HAP-1 (cell line): ENCODE measurements around the gene PEX26.
"Not testable (repeated sequence)": the region's sequence is repeated elsewhere in the genome, so short reads cannot be mapped to it uniquely, and the experiment has no call there.

Source experiments
- DNase-seq, 2 experiments: peaks; one replicate each; pipeline ENCODE4 v3.0.0-alpha.2; 2016 to 2020; ENCODE audit warnings: low spot score in 2 of 2
- H3K27me3 ChIP-seq: fragments of 250-450 bp; sonication (Bioruptor Pico); 2 replicates; pipeline ENCODE4 v1.5.1; 2020; ENCODE audit warnings: low read depth, mild to moderate bottlenecking, moderate library complexity
- H3K36me3 ChIP-seq: fragments of 250-450 bp; sonication (Bioruptor Pico); replicated peaks from 2 replicates; pipeline ENCODE4 v1.5.1; 2020; ENCODE audit warnings: mild to moderate bottlenecking
- H3K4me1 ChIP-seq: fragments of 250-450 bp; sonication (Bioruptor Pico); 2 replicates; pipeline ENCODE4 v1.5.1; 2020; ENCODE audit warnings: mild to moderate bottlenecking
- H3K4me3 ChIP-seq: fragments of 250-450 bp; sonication (Bioruptor Pico); 2 replicates; pipeline ENCODE4 v1.5.1; 2020; ENCODE audit warnings: mild to moderate bottlenecking, moderate library complexity
- H3K9me3 ChIP-seq: fragments of 250-450 bp; sonication (Bioruptor Pico); 2 replicates; pipeline ENCODE4 v1.5.1; 2020; ENCODE audit warnings: mild to moderate bottlenecking, moderate library complexity
- in situ Hi-C: fragments of 300-500 bp; cut with MboI; formaldehyde crosslinking; loops from 3 replicates; pipeline ENCODE4 v1.14.3; 2020; ENCODE audit warnings: low sequenced_read_pairs, inconsistent platforms, mixed read lengths

The PEX26 gene

GRCh38 chr22:18104566-18104965, 26.8 kb downstream of the PEX26 start:
- H3K27me3 ChIP-seq = no peaks in the 10 kb centered on the region
- DNase-seq = no peak
- H3K9me3 ChIP-seq = no peaks in the 10 kb centered on the region
- H3K4me3 ChIP-seq = no peak overlapping the region
- H3K4me1 ChIP-seq = no peaks in the 10 kb centered on the region
- in situ Hi-C loops = no loop called here
- no peaks in the 10 kb centered on the region for H3K36me3 ChIP-seq

DNA sequence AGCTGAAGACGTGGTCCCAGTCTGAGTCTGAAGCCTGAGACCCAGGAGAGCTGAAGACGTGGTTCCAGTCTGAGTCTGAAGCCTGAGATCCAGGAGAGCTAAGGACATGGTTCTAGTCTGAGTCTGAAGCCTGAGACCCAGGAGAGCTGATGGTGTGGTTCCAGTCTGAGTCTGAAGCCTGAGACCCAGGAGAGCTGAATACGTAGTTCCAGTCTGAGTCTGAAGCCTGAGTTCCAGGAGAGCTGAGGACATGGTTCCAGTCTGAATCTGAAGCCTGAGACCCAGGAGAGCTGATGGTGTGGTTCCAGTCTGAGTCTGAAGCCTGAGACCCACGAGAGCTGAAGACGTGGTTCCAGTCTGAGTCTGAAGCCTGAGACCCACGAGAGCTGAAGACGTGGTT, 28.2 kb downstream of the PEX26 start:
- in situ Hi-C loops = not testable (repeated sequence)

DNA sequence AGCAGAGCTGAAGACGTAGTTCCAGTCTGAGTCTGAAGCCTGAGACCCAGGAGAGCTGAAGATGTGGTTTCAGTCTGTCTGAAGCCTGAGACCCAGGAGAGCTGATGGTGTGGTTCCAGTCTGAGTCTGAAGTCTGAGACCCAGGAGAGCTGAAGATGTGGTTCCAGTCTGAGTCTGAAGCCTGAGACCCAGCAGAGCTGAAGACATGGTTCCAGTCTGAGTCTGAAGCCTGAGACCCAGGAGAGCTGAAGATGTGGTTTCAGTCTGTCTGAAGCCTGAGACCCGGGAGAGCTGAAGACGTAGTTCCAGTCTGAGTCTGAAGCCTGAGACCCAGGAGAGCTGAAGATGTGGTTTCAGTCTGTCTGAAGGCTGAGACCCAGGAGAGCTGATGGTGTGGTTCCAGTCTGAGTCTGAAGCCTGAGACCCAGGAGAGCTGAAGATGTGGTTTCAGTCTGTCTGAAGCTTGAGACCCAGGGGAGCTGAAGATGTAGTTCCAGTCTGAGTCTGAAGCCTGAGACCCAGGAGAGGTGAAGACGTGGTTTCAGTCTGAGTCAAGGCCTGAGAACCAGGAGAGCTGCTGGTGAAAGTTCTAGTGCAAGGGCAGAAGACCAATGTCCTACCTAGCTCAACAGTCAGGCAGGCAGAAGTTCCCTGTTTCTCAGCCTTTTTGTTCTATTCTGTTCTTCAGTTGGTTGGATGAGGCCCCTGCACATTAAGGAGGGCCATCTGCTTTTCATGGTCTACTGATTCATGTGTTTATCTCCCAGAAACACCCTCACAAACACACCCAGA, 29.0 kb downstream of the PEX26 start:
- H3K9me3 ChIP-seq, H3K27me3 ChIP-seq, H3K4me3 ChIP-seq, H3K36me3 ChIP-seq, in situ Hi-C loops, H3K4me1 ChIP-seq, DNase-seq: not testable (repeated sequence)

More for the DNA sequence above, 28.2 kb downstream of the PEX26 start:
- not testable (repeated sequence) for H3K9me3 ChIP-seq, H3K4me1 ChIP-seq, H3K4me3 ChIP-seq, H3K27me3 ChIP-seq, DNase-seq, H3K36me3 ChIP-seq

GRCh38 chr22:18108187-18108586, 30.4 kb downstream of the PEX26 start:
- in situ Hi-C loops = no loop called here
- no peaks in the 10 kb centered on the region for H3K9me3 ChIP-seq
- no peaks in the 10 kb centered on the region for H3K4me1 ChIP-seq
- no peaks in the 10 kb centered on the region for H3K27me3 ChIP-seq
- no peaks in the 10 kb centered on the region for H3K36me3 ChIP-seq
- no peak for DNase-seq
- H3K4me3 ChIP-seq = no peak overlapping the region

DNA sequence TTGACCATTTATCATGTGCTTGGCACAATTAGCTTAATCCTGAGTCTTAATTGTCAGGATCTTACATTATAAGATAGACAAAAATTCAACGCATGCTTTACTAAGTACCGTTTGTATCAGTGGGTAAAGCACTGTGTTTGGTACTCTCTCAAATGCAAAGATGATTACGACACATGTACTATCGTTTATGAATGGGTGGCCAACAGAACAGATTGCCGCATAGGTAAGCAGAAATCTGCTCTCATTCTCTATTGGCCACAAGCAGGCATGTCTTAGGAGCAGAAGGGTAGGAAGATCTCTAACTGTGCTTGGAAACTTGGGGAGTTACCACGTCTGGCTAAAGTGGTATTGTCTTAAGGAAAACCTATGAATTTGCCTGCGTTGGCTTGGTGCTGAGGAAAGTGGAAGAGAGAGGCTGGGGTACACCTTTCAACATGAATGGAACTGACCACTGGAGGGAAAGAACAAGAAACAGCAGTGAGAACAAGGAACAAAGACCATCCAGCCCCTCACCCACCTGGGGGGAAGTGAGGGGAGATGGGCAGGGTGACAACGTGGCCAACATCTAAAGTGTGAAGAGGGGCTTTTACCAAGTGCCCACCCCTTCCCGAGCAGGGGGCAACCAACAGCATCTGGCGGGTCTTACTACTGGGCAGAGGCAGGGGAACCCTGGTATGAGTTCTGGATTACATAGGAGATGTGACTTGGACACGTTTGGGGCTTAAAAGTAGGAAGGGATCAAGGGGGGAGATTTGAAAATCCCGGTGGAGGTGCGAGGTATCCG, 31.8 kb downstream of the PEX26 start:
- H3K4me1 ChIP-seq = no peaks in the 10 kb centered on the region
- no peaks in the 10 kb centered on the region for H3K9me3 ChIP-seq
- in situ Hi-C loops = no loop called here
- H3K4me3 ChIP-seq = no peak overlapping the region
- no peaks in the 10 kb centered on the region for H3K36me3 ChIP-seq
- no peak for DNase-seq
- H3K27me3 ChIP-seq = no peaks in the 10 kb centered on the region

- peak in 1 of 2 experiments; percentile 48 for DNase-seq
- H3K27me3 ChIP-seq = no peaks in the 10 kb centered on the region
- peak within 1 kb of the TSS; percentile 15 for H3K4me3 ChIP-seq
- in situ Hi-C loops = no loop called here
- no peaks in the 10 kb centered on the region for H3K4me1 ChIP-seq
- no peaks in the 10 kb centered on the region for H3K36me3 ChIP-seq
- H3K9me3 ChIP-seq = no peaks in the 10 kb centered on the region
Measured at GRCh38 chr22:18110194-18110953, 32.6 kb downstream of the PEX26 start, which contains the start of gene TUBA8. TSS of gene TUBA8 (plus strand) at chr22:18110809. CDS start at chr22:18110866, 57 bp downstream.

DNA sequence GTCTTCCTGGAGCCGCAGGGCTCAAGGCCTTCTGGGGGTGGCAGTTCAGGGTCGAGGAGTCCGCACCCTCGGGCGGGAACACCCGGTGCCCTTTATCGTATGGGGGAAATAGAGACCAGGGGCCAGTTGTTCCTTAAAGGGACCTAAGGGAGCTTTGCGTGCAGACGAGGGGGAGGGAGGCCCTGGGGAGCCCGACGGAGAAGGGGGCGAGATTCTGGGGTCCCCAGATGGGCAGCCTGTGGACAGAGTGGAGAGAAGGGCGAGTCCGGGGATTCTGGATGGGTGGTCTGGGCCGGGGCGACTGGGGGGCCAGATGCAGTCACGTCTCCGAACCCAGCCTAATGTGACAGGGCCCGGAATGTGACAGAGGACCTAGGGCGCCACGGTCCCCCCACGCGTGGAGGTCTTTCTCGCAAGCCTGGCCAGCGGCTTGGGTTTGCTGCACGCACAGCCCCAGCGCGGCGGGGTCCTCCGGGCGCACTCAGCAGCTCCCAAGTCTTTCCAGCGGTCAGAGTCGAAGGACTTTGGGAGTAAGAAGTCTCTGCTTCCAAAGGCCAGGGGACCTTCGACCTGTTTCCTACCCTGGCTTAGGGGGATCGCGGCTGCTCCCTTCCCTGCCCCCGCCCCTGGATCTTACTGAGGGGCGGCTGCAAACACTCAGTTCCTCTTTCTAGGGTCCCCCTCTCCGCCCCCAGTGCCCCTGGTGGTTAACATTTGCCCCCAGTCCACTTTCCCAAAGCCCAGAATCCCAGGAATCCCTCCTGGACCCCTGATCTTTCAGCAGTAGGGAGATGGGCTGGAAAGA, 33.4 kb downstream of the PEX26 start:
- Histone ChIP-seq H3K36me3 (no peaks in the 10 kb centered on the region), H3K27me3 (no peaks in the 10 kb centered on the region), H3K4me1 (no peaks in the 10 kb centered on the region), H3K4me3 (peak overlapping the region; percentile 15), H3K9me3 (no peaks in the 10 kb centered on the region)
- in situ Hi-C loops = no loop called here
- DNase-seq = no peak

DNA sequence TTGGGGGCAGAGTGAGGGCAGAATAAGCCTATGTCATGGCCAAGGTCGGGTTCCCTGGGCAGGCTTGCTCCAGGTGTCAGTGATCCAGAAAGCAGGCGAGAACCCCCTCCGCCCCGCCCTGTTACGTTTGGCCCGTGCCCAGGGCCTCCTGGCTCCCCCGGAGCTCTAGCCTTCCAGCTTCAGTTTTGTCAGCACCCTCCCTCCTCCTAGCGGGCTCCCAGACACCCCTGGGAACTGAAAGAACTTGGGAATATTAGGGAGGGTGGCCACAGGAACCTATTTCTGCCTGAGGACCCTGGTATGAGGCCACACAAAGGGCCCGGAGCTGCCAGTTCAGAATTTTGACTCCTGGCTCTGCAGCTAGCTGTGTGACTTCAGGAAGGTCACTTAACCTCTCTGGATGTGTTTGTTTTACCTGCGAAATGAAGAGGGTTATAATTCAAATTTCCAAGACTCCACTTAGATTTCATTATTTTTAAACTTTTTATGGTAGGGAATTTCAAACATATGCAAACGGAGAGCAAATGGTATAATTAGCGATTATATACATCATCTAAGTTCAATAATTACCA, 34.1 kb downstream of the PEX26 start:
- Histone ChIP-seq H3K9me3 (no peaks in the 10 kb centered on the region), H3K4me3 (no peak overlapping the region), H3K27me3 (no peaks in the 10 kb centered on the region), H3K36me3 (no peaks in the 10 kb centered on the region), H3K4me1 (no peaks in the 10 kb centered on the region)
- no peak for DNase-seq
- in situ Hi-C loops = no loop called here

- DNase-seq = no peak
- H3K4me1 ChIP-seq = no peaks in the 10 kb centered on the region
- H3K4me3 ChIP-seq = no peak overlapping the region
- H3K36me3 ChIP-seq = no peaks in the 10 kb centered on the region
- in situ Hi-C loops = no loop called here
- no peaks in the 10 kb centered on the region for H3K9me3 ChIP-seq
- no peaks in the 10 kb centered on the region for H3K27me3 ChIP-seq
Measured at GRCh38 chr22:18112440-18112839, 34.6 kb downstream of the PEX26 start.

GRCh38 chr22:18113680-18114394, 36.0 kb downstream of the PEX26 start:
- H3K27me3 ChIP-seq = no peaks in the 10 kb centered on the region
- no peak overlapping the region for H3K4me3 ChIP-seq
- H3K9me3 ChIP-seq = no peaks in the 10 kb centered on the region
- H3K4me1 ChIP-seq = no peaks in the 10 kb centered on the region
- in situ Hi-C loops = no loop called here
- no peaks in the 10 kb centered on the region for H3K36me3 ChIP-seq
- DNase-seq = no peak

DNA sequence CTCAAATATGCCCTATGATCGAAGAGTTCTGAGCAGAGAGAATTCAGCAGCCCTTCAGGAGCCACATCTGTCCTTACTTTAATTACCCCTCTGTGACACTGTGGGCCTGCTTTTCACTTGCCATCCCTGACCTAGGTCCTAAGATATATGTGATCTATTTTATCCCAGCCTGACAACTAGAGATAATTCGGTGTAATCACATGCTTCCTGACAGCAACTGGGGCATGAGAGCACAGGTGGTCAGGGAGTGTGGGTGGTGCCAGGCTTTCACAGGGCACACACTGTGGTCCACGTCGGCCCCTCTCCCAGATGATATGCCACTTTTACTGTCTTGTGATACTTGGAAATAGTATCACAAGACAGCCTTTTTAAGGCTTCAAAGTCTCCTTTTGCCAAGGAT, 36.7 kb downstream of the PEX26 start:
- DNase-seq = no peak
- Histone ChIP-seq H3K4me3 (no peak overlapping the region), H3K36me3 (no peaks in the 10 kb centered on the region), H3K9me3 (no peaks in the 10 kb centered on the region), H3K27me3 (no peaks in the 10 kb centered on the region), H3K4me1 (no peaks in the 10 kb centered on the region)
- in situ Hi-C loops = no loop called here

- in situ Hi-C loops = no loop called here
- no peaks in the 10 kb centered on the region for H3K4me1 ChIP-seq
- H3K9me3 ChIP-seq = no peaks in the 10 kb centered on the region
Measured at GRCh38 chr22:18114976-18115652, 37.3 kb downstream of the PEX26 start.

More at GRCh38 chr22:18114976-18115652, 37.3 kb downstream of the PEX26 start:
- no peaks in the 10 kb centered on the region for H3K27me3 ChIP-seq
- no peak for DNase-seq
- H3K36me3 ChIP-seq = no peaks in the 10 kb centered on the region
- no peak overlapping the region for H3K4me3 ChIP-seq
